Activated naive CD4-positive, alpha-beta T cell treated with Interleukin-2 at 50 U/mL for 16 hours (primary cell): Measurements from ENCODE around the gene TRABD.
"Not testable (repeated sequence)": the region's sequence is repeated elsewhere in the genome, so short reads cannot be mapped to it uniquely, and the experiment has no call there.

Experiments used
- DNase-seq: peaks from one replicate; pipeline ENCODE4 v3.0.0-alpha.2; 2020

Gene TRABD, protein sequence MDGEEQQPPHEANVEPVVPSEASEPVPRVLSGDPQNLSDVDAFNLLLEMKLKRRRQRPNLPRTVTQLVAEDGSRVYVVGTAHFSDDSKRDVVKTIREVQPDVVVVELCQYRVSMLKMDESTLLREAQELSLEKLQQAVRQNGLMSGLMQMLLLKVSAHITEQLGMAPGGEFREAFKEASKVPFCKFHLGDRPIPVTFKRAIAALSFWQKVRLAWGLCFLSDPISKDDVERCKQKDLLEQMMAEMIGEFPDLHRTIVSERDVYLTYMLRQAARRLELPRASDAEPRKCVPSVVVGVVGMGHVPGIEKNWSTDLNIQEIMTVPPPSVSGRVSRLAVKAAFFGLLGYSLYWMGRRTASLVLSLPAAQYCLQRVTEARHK

DNA sequence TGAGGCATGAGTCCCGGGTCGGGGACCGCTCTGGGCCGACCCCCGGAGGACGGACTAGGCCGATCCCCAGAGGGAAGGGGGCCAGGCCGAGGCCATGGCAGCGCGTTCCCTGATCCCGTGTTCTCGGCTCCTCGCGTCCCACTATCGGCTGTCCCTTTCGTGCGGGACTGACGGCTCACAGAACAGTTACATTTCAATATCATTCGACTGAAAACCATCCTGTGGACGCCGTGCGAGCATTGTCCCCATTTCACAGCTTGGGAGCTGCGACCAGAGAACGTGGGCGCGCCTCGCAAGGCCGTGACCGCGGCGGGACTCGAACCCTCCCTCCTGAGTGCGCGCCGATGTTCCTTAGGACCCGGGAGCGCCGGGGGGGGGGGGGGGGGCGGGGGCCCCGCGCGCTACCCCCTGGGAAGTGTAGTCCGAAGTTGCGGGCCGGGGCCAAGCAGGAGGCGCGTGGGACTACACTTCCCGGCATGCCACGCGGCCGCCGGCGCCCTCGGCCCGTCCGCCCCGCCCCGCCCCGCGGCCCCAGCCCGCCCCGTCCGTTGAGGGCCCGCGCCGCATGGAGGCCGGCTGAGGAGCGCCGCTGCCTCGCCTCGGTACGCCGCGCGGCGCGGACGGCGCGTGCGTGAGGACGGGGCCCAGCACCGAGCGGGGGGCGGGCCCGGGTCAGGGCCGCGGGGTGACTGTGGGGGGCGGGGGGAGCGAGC, at the start of gene TRABD:
Gene TRABD (plus strand): TSS at position 539 of the 713 bp plus-strand sequence. CDS start 7,148 bp downstream, outside the sequence.
- DNase-seq = peak; percentile 89

DNA sequence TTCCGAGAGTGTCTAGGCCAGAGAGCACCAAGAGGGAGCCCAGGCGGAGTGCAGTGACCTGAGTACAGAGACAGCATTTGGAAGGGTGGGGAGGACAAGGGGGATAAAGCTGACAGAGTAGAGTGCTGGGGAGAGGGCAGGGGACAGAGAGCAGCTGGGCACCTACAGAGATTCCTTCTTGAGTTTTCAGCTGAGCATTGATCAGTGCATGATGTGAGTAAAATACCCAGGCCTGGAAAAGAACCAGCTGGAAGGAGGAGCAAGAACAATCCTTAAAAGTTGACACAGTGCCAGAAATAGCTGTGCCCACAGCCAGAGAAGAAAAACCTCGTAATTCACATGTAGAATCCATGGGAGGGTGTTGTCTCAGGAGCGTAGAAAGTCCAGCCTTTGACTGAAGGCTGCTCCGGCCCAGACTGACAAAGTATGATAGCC, 49.1 kb upstream of the TRABD start:
- DNase-seq = no peak

DNA sequence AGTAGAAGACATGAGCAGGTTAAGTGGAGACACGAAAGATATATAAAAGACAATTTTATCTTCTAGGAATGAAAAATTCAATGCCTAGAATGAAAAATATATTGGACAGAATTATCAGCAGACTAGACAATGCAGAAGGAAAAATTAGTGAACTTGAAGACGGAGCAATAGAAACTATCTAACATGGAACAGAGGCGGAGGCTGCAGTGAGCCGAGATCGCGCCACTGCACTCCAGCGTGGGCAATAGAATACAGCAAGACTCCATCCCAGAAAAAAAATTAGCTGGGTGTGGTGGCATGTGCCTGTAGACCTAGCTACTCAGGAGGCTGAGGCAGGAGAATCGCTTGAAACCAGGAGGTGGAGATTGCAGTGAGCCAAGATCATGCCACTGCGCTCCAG, 48.4 kb upstream of the TRABD start:
- DNase-seq = not testable (repeated sequence)

DNA sequence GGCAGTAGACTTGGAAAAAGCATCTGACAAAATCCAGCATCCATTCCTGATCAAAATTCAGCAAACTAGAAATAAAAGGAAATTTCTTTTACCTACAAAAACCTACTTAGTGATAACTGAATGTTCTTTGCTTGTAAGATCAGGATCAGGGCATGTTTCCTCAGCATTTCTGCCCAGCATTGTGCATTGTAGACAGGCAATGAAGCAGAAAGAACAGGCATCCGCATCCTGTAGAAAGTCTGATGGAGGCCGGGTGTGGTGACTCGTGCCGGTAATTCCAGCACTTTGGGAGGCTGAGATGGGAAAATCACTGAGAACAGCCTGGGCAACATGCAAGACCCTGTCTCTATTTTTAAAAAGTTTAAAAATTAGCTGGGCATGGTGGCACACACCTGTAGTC, 47.7 kb upstream of the TRABD start:
- DNase-seq = no peak

DNA sequence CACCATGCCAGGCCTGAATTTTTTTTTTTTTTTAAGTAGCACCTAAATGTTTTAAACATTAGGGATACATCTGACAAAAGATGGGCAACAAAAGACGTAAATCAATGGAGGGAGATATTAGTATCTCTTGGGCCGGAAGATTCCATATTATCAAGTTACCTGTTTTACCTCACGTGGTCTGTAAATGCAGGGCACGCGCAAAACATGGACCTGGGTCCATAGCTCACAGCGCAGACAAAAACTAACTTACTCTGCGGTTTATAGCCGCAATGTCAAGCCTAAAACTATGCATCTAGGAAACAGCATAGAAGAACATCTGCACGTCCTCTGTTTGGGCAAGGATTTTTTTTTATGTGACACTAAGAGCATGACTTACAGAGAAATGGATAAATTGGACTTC, 46.7 kb upstream of the TRABD start:
- DNase-seq = no peak

DNA sequence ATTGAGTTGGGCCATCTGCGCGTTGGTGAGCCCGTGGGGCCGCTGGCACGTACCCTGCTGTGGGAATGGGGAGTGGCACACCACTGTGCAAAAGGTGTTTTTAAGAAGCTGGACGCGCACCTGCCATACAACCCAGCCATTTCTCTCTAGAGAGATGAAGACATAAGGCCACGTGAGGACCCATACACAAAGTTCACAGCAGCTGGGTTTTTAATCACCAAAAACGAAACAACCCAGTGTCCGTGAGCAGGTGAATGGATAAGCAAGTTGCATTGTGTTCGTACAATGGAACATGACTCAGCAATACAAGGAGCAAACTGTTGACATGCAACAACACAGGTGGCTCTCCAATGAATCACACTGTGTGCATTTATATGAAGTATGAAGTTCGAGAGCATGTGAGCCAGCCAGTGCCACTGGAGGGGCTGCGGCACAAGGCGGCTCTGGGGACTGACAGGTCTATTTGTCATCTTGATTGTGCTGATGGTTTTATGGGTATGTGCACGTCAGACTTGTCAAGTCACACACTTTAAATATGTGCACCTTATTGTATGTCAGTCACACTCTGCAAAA, 45.8 kb upstream of the TRABD start:
- DNase-seq = no peak

DNA sequence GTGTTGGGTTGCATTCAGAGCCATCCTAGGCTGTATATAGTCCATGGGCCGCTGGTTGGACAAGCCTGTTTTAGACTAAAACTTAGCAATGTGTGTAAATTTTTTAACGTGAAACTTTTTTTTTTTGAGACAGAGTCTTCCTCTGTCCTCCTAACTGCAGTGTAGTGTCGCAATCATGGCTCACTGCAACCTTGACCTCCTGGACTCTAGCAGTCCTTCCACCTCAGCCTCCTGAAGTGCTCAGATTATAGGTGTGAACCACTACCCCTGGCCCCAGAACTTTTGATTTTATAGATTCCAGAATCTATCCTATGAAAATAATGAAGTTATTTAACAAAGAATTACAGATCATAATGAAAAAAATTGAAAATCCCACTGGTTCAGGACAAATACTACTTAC, 45.1 kb upstream of the TRABD start:
- DNase-seq = no peak

DNA sequence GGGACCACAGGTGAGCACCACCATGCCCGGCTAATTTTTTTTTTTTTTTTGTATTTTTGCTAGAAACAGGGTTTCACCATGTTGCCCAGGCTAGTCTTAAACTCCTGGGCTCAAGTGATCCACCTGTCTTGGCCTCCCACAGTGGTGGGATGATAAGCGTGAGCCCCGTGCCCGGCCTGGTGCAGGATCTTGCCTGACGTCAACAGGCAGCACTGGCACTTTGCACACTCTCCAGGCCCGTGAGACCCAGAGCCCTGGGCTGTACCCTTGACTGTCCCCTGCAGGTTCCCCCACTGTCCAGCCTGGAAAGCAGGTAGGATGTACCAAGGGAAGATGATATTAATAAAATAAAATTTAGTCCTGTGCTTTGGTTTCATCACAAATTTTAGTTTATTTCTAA, 44.3 kb upstream of the TRABD start:
- no peak for DNase-seq

DNA sequence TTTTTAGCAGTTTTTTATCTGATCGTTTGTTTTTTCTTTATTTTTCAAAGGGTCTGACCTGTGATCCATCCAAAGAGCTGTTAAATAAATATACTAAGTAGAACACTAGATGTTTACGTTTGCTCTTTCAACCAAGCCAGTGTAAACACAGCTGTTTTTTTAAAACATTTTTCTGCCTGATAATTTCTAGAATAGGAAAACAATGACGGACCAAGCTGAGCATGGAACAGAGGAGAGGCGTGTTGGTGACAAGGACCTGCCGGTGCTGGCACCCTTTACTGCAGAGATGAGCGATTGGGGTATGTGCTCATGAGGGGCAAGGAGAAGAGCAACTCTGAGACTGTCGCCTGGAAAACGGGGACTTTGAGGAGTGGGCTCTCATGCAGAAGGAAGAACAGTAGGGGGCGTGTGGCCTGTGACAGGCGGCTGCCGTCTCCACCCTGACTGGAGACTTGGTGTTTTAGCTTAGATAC, 43.8 kb upstream of the TRABD start:
- DNase-seq = no peak

DNA sequence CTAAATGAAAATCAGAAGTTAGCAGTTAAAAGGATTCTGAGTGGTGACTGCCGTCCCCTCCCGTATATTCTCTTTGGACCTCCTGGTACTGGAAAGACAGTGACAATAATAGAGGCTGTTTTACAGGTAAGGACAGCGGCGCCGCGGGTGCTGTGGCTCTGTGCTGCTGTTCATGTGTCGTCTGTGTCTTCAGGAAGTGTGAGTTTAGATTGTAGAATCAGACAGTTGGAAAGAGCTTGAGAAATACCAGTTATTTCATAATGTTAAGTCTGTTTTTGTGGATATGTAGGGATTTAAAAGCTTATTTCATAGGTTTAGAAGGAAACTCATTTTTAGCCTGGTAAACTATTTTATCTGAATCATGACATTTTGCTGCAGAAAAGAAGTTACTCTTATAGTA, 42.6 kb upstream of the TRABD start:
- DNase-seq = no peak

DNA sequence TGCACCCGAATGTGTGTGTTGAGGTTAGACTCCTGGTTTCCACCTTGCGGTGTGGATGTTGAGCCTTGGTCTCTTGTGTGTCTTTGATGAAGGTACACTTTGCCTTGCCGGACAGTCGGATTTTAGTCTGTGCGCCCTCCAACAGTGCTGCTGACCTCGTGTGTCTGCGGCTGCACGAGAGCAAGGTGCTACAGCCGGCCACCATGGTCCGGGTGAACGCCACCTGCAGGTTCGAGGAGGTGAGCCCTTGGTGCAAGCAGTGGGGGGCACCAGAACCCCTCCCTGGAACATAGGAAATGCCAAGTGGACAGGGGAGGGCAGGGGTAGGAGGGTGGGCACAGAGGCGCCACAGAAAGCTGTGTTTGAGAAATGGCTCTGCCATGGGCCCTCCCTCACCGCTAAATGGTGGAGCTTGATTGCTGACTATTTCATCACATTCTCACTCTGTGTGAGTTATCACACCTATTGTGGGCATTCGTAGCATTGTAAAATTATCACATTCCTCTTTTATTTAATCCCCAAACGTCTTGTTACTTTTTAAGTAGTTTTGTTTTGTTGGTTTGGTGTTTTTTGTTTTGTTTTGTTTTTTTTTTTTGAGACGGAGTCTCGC, 41.6 kb upstream of the TRABD start:
- DNase-seq = no peak

DNA sequence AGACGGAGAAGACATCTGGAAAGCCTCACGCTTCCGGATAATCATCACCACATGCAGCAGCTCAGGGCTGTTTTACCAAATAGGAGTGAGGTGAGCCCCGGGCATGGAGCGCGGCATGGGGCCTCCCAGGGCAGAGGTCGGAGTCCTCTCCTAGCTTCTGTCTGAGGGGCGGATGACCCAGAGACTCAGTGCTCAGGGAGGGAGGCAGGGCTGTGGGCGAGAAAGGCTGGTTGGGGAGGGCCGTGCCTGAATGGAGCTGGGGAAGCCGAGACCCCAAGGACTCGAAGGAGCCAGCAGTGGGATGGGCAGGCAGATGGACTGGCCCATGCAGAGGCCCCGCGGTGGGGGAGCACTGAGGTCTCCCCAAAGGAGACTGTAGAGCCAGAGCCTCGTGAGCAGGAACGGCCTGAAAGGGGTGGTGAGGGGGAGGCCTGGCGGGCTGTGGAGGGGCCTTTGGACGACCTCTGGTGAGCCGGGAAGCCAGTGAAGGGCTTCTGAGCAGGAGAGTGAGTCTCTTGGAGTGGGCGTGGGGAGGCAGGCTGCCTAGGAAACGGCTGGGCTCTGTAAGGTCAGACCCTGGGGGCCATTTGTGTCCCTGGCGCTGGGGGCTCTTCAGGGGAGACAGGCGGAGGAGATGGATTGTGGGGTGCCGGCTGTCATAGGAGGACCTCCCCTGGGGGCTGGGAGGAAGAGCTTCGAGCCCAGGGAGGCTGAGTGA, 39.8 kb upstream of the TRABD start:
- no peak for DNase-seq

DNA sequence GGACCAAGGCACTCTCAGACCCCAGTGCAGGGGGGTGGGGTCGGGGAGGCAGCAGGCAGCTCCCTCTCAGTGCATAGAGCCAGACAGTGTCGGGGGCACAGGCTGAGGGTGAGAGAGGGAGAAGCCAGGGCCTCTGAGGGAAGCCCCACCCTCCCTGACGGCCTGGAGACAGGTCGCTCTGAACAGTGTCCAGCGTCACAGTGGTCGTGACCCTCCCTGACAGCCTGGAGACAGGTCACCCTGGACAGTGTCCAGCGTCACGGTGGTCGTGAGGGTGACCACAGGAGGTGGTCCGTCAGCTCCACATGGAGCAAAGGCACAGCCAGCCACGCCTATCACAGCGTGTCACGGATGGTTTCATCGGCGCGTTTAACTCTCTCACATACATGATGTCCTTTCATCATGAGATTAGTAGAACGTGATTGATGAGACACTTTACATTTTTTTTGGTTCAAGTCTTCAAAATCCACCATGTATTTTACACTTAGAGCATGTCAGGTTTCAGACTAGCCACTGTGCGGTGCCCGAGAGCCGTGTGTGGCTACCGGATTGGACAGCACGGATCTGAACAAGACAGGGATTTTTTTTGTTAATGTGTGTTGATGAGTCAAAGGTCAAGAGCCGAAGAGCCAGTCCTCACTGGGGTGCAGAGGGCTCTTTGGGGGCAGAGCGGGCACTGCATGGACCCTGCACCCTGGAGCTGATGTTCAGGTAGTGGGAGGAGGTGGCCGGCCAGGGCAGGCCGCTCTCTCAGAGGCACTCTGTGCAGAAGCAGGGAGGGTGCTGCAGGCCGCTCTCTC, 39.1 kb upstream of the TRABD start:
- DNase-seq = no peak

DNA sequence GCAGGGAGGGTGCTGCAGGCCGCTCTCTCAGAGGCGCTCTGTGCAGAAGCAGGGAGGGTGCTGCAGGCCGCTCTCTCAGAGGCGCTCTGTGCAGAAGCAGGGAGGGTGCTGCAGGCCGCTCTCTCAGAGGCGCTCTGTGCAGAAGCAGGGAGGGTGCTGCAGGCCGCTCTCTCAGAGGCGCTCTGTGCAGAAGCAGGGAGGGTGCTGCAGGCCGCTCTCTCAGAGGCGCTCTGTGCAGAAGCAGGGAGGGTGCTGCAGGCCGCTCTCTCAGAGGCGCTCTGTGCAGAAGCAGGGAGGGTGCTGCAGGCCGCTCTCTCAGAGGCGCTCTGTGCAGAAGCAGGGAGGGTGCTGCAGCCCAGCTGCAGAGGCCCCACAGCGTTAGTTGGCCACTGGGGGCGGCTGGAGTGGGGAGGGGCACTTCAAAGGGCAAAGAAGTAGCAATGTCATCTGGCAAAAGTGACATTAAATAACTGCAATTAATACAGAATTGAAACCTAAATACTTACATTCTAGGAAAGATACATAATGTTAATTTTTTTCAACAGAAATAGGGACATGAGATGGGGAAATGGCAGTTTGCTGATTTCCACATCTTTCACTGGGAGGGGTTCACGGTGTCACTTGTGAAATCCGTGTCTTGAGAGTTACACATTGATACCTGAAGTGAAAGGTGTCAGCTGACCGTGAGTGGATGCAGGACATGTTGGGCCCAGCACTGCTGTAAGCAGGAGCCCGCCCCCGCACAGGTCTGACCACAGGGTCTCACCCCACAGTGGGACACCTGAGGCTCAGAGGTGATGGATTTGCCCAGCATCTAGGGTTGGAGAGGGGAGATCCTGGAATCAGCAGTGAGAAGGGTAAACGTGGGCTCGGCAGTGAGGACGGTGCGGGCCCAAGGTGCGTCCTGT, 38.2 kb upstream of the TRABD start:
- not testable (repeated sequence) for DNase-seq

DNA sequence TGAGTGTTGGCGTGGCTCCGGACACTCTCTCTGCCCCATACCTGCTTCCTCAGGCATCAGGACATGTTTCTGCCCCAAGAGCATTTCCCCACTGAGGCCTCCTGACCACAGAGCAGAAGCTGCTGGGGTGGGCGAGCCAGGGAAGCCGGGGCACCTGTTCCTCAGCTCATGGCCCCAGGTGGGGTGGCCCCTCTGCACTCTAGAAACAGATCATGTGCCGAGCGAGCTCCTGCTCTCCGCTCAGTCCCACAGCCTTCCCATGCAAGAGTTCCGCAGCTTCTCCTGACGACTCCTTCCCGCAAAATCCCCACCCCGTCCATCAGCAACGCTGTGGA, 37.6 kb upstream of the TRABD start:
- no peak for DNase-seq

DNA sequence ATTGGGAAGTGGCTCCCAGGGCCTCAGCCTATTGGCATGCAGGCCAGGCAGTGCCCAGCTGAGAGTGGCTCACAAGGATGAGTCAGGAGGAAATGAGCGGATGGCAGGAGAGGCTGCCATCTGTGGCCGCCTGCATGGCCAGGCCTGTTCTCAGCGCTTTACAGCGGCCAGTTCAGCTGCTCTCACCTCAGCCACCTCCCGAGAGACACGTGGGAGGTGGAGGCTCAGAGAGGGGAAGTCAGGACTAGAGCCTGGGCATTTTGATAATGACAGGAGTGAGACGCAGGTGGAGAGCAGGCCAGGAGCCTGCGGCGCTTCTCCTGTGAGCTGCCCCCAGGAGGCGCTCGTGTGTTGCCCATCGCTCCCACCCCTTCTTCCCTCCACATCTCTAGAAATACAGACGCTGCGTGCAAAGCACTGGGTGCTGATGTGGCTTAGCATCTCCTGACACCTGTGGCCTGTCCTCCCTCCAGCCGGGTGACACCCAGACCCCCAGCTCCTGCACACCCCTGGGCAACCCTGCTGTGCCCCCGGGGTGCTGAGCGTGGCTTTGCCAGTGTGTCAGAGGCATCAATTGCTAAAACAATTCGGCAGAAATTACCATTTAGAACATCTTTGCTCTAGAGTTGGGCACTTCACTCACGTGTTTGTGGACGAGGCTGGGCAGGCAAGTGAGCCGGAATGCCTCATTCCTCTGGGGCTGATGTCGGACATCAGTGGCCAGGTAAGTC, 36.6 kb upstream of the TRABD start:
- peak; percentile 76 for DNase-seq

DNA sequence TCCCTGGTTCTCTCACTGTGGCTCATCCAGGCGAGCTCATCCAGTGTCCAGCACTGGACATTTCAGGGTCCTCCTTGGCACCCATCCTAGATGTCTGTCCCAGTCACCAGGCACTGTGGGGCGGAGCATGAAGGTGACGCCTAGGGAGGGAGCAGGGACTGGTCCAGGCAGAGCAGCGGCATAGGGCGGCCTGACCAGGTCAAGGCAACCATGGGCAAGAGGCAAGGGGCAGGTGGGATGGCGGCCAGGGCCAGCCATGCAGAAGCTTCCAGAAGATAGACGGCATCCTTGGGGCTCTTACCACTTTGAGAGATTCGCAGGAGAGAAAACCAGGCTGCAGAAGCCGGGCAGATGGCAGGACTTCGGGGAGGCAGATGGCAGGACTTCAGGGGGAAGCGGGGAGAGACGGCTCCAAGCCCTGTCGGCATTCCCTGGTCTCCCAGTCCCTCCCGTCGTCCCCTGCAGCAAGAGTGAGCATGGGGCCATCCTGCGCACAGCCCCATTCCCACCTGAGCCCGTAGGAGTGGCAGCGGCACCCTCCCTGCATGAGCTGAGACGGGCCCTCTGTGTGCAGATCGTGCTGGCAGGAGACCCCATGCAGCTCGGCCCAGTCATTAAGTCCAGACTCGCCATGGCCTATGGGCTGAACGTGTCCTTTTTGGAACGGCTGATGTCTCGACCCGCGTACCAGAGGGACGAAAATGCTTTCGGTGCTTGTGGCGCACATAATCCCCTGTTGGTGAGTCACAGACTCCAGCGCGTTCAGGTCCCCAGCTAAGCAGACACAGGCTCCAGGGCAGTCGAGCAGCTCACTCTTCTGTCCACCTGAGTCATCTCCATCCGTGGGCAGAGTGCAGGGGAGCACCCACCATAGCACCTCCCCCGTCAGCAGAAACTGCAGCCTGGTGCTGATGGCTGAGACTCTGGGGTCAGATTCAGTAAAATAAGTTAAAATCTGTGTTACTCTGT, 35.3 kb upstream of the TRABD start:
- no peak for DNase-seq

DNA sequence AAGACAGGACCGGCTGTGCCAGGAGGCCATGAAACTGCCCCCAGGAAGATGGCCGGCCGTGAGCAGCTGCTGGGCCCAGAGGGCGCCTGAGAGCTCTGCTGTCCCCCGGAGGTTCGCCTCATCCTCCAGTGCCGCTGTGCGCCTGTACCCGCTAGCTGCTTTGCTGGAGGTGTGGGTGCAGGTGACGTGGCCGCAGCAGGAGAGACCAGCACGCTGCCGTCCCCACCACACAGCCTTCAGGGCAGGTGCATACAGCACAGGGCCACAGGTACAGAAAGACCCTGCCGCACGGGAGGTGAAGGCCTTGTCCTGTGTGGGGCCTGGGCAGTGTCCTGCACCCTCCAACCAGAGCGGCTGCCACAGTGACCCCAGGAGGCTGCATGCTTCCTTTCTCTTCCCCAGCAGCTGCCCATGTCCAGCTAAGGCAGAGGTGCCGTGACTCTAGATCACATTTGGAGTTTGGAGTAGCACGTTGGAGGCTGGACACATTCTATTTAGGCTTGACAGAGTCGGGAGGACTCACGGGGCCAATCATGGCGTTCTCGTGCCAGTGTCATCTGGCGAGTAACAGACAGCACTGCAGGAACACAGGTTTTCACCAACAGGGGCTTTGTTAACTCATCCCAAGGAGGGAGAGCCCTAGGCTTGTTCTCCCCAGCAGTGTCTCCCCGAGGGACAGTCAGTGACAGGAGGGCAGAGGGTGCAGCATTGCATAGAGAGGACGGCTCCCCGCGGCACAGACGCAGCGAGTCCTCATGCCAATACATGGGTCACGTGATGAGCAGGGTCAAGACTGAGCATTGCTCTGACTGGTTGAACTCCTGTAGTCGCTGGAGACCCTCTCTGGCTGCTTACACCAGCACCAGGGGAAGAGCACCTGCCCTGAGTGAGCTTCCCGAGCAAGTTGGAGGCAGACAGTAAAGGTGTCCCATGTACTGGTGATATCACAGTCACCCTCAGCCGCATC, 33.9 kb upstream of the TRABD start:
- no peak for DNase-seq
